ACHN (cell line): ENCODE results near the gene BBC3.
A peak's percentile ranks its signal among the peaks of the same experiment; 100 is the strongest.

Experiments used
- DNase-seq: peaks from one replicate; pipeline ENCODE4 v3.0.0-alpha.2; 2015
- in situ Hi-C: cut with HindIII; loops from 2 replicates; pipeline ENCODE4 v1.10.0; 2017; ENCODE audit warnings: low sequenced_read_pairs, low pct_ligation_motif_present, low pct_unique_long_range_greater_than_20kb

The BBC3 gene

GRCh38 chr19:47239610-47240296 lies 8.8 kb upstream of the BBC3 start:
- peak; percentile 81 for DNase-seq
- in situ Hi-C loops, result no loop called here

GRCh38 chr19:47239152-47239551 lies 8.2 kb upstream of the BBC3 start:
- DNase-seq, result no peak

GRCh38 chr19:47236072-47236675 lies 5.2 kb upstream of the BBC3 start:
- DNase-seq, result no peak
- in situ Hi-C loops, result no loop called here

More at GRCh38 chr19:47239152-47239551, 8.2 kb upstream of the BBC3 start:
- in situ Hi-C loops, result no loop called here

GRCh38 chr19:47232422-47233211 lies 1.6 kb upstream of the BBC3 start:
- peak; percentile 82 for DNase-seq
- in situ Hi-C loops, result no loop called here

- DNase-seq, result peak; percentile 84
These were observed 436 bp upstream of the BBC3 start for GRCh38 chr19:47231215-47232054.

GRCh38 chr19:47230054-47230920 lies 712 bp downstream of the BBC3 start:
- peak; percentile 48 for DNase-seq
- in situ Hi-C loops, result no loop called here

More at GRCh38 chr19:47231215-47232054, 436 bp upstream of the BBC3 start:
- in situ Hi-C loops, result no loop called here

- DNase-seq, result no peak
- in situ Hi-C loops, result no loop called here
These were observed 1.3 kb downstream of the BBC3 start for GRCh38 chr19:47229676-47230053.

- in situ Hi-C loops, result no loop called here
- DNase-seq, result no peak
These were observed 1.9 kb downstream of the BBC3 start for GRCh38 chr19:47228937-47229675.

- peak; percentile 47 for DNase-seq
- in situ Hi-C loops, result no loop called here
These were observed 2.6 kb downstream of the BBC3 start for GRCh38 chr19:47228168-47228936.

- DNase-seq, result peak; percentile 91
- in situ Hi-C loops, result no loop called here
These were observed 3.4 kb downstream of the BBC3 start for GRCh38 chr19:47227352-47228167.

- DNase-seq, result peak; percentile 83
- in situ Hi-C loops, result no loop called here
These were observed 4.3 kb downstream of the BBC3 start for GRCh38 chr19:47226426-47227351.

GRCh38 chr19:47225746-47226425 lies 5.1 kb downstream of the BBC3 start:
- peak; percentile 84 for DNase-seq
- in situ Hi-C loops, result no loop called here

- no peak for DNase-seq
- in situ Hi-C loops, result no loop called here
These were observed 9.1 kb downstream of the BBC3 start for GRCh38 chr19:47221890-47222289.

GRCh38 chr19:47221080-47221841 lies 9.7 kb downstream of the BBC3 start:
- in situ Hi-C loops, result no loop called here
- no peak for DNase-seq
